ENCODE data around the gene FGF19.
A peak's percentile ranks its signal among the peaks of the same experiment; 100 is the strongest.
"Not testable (repeated sequence)": the region's sequence is repeated elsewhere in the genome, so short reads cannot be mapped to it uniquely, and the experiment has no call there.

Gene FGF19

GRCh38 chr11:69695581-69695980 is 8.2 kb downstream of the FGF19 start:
- no peak for DNase-seq

DNA sequence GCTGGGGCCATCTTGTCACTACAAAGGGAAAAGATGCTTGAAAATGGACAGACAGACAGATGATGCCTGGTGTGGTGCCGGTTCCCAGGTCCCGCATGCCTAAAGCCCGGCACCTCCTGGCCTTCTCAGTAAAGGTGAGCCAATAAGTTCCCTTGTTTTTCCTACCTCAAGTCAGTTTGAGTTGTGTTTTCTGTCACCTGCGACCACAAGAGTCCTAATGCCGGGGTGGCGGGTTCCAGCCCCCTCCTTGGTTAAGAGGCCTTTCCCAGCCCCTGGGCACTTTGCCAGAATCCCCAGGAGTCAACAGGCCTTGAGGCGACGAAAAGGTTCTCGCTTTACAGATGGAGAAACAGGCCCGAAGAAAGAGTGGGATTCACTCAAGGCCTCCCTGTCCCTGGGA is 9.0 kb downstream of the FGF19 start:
- DNase-seq, result no peak

GRCh38 chr11:69692422-69692821 is 11.4 kb downstream of the FGF19 start:
- no peak for DNase-seq

DNA sequence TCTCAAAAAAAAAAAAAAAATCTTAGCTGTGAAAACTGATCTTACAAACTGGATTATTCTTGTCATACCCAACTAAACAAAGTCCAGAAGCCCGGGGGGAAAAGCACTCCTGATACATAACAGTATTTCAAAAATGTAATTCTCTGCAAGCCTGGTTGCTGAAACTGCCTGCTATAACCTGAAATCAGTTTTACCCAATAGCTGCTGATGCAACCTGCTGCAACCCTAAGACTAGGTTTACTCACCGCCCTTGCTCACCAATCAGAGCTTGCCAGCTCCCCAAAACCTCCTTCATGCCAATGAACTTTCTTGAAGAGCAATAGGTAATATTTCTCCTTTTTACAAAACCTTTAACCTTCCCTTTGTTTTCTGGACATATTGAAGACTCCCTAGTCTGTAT is 12.4 kb downstream of the FGF19 start:
- no peak for DNase-seq

DNA sequence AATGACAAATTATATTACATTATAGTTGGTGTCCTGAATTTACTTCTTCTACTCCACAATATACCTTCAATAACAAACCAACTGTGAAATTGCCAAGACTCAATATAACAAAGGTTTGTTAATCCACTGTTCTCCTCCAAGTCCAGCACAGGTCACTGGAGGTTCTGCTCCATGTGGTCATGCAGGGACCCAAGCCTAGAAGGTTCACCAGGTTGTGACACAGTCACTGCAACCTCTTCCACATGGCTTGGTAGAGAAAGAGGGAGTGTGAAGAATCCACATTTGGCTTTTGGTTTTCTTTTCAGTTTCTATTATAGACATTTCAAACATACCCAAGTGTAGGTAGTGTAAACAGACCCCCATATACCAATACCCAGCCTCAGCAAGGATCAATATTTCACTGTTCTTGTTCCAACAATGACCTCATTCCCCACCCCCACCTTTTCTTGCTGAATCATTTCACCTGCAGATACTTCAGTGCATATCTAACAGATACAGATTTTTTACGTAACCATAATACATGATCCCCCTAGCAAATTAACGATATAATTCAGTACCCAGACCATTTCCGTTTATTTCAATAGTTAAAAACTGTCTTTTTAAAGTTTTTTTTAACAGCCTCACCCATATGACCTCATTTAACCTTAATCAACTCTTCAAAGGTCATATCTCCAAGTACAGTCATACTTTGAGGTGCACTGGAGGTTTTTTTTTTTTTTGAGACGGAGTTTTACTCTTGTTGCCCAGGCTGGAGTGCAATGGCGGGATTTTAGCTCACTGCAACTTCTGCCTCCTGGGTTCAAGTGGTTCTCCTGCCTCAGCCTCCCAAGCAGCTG is 14.1 kb downstream of the FGF19 start:
- no peak for DNase-seq

DNA sequence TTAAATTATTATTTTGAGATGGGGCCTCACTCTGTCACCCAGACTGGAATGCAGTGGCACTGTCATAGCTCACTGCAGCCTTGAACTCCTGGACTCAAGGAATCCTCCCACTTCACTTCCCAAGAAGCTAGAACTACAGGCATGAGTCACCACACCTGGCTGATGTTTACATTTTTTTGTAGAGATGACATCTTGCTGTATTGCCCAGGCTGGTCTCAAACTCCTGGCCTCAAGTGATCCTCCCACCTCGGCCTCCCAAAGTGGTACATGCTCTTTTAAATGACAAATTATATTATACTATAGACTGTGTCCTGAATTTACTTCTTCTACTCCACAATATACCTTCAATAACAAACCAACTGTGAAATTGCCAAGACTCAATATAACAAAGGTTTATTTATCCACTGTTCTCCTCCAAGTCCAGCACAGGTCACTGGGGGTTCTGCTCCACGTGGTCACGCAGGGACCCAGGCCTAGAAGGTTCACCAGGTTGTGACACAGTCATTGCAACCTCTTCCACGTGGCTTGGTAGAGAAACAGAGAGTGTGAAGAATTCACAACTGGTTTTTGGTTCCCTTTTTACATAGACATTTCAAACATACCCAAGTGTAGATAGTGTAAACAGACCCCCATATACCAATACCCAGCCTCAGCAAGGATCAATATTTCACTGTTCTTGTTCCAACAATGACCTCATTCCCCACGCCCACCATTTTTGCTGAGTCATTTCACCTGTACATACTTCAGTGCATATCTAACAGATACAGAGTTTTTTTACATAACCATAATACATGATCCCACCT is 15.7 kb downstream of the FGF19 start:
- DNase-seq, result not testable (repeated sequence)

DNA sequence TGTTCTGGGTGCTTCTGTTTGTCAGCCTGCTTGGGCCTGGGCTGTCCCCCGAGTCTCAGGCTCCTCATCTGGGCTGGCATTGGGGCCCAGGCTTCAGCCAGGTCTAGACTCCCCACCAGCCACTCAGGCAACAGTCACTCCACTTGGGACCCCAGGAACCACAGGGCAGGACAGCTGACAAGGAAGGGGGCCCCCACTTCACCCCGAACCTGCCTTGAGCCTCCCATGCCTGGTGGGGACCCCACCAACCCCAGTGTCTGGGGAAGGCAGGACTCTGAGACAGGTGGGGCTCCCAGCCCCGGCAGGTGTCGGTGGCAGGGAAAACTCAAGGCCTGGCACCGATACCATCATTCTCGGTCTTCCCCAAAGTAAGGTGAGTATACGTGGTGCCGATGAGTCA is 17.0 kb downstream of the FGF19 start:
- no peak for DNase-seq

GRCh38 chr11:69686452-69686851 is 17.4 kb downstream of the FGF19 start:
- DNase-seq, result no peak

- no peak for DNase-seq
Measured at GRCh38 chr11:69685348-69685747, 18.5 kb downstream of the FGF19 start.

DNA sequence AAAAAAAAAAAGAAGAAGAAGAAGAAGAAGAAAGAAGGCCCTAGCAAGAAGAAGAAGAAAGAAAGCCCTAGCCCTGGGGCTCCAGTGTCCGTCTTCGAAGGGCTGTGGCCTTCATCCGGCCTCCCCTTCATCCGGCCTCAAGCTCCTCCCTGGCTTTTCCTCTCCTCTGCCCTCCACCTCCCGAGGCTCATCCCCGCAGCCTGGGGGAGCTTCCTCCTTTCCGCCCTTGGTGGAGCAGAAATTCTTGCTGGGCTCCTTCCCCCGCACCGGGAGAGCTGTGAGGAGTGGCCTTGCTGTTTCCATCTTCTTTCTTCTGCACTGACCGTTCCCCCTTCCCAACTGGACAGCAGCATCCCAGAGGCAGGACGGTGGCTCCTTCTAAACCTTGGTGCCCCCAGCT is 19.2 kb downstream of the FGF19 start:
- no peak for DNase-seq

- no peak for DNase-seq
Measured at GRCh38 chr11:69683764-69684333, 20.0 kb downstream of the FGF19 start.

- no peak for DNase-seq
Measured at GRCh38 chr11:69682681-69683326, 21.0 kb downstream of the FGF19 start.

DNA sequence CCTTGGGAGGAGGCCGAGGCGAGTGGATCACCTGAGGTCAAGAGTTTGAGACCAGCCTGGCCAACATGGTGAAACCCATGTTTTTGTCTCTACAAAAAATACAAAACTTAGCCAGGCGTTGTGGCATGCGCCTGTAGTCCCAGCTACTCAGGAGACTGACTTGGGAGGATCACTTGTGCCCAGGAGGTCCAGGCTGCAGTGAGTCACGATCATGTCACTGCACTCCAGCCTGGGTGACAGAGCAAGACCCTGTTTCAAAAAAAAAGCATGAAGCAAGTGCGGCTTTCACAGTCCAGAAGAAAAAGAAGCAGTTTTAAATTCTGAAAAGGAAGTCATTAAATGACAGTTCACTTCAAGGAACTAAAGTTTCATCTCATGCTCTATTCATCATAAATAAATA is 21.6 kb downstream of the FGF19 start:
- DNase-seq, result no peak

DNA sequence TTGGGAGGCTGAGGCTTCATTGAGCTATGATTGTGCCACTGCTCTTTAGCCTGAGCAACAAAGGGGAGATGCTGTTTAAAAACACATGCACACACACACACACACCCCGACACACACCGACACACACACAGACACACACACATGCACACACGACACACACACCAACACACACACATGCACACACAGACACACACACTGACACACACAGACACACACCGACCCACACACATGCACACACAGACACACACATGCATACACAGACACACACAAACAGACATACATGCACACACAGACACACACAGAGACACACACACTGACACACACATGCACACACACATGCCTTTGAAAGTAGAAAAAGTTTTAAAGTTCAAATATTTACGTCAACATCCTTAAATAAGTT is 23.1 kb downstream of the FGF19 start:
- DNase-seq, result no peak

GRCh38 chr11:69677749-69678148 is 26.1 kb downstream of the FGF19 start:
- no peak for DNase-seq

DNA sequence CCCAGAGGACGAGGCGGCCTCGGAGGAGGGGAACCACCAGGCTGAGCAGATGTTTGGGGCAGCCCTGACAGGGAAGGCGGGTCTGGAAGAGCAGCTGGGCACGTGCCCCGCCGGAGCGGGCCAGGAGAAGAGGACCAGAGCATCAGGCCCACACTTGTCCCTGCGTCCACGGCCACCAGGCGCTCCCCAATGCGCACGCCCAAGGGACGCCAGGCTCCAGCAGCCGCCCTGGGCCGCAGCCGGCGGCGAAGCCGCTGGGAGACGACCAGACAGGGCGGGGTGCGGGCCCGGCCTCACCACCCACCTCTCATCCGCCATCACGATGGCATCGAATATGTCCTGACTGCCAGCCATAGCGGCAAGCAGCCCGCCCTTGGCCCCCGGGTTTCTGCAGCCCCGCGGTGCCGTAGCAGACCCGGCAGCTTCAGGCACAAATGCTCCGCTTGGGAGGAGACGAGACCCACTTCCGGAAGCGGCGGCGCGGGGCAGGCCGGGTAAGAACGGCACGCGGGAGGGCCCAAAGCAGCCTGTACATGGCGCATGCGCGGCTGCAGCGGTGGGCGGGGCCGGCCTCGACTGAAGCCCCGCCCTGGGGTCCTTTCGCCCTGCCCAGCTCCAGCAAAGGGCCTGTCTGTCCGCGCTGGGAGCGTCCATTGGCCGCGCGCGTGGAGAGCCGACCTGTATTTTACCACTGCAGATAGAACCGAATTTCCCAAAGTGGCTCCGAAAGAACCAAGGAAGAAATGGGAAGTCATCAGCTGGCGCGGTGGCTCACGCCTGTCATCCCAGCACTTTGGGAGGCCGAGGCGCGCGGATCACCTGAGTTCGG is 28.7 kb downstream of the FGF19 start, which contains the start of gene LTO1:
Gene LTO1 (minus strand): TSS at position 468 of the 829 bp plus-strand sequence. CDS start 114 bp downstream, at position 354.
- peak; percentile 94 for DNase-seq

- DNase-seq, result peak; percentile 63
Measured at GRCh38 chr11:69674267-69674885, 29.4 kb downstream of the FGF19 start.

DNA sequence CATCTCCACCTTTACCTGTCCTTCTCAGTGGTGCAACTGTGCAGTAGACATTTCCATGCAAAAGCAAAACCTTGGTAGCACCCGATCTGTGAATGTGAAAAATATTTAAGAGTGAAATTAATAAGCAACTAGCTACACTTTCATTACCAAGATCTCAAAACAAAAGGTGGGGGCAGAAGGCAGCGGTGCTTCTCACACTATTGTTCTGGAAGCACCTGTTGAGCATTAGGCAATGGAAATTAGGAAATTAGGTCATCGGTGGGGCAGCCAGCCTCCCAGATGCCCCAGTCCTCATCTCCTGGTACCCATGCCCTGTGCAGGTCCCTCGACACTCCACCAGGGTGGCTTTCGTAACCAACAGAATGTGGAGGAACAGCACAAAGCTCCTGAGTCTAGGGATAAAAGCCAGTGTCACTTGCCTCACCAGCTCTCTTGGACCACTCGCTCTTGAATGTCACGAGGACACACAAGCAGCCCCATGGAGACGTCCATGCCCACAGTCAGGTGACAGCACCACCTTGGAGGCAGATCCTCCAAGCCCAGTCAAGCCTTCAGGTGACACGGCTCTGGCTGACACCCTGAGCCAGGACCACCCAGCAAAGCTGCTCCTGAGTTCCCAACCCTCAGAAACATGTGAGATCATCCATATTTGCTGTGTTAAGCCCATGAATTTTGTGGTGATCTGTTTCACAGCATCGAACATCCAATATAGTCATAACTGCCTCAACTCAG is 31.9 kb downstream of the FGF19 start:
- DNase-seq, result no peak

GRCh38 chr11:69670158-69670845 is 33.5 kb downstream of the FGF19 start:
- DNase-seq, result peak; percentile 77

- DNase-seq, result no peak
Measured at GRCh38 chr11:69669486-69669885, 34.3 kb downstream of the FGF19 start.
